Breast epithelium (tissue), 3 donors: Measurements from ENCODE around the gene SHH.

Experiments used
- POLR2A ChIP-seq: fragments of 450-650 bp; IDR thresholded peaks from one replicate; pipeline ENCODE4 v1.6.1; 2016; ENCODE audit warnings: antibody characterized with exemption, mild to moderate bottlenecking, moderate library complexity
- POLR2AphosphoS5 ChIP-seq, 3 donors: sonication (generic); formaldehyde crosslinking; IDR thresholded peaks; one replicate each; pipeline ENCODE4 v1.6.1; 2017; ENCODE audit warnings: antibody characterized with exemption in 3 of 3
- TF ChIP-seq, protein P1 (sequence below), 3 donors: fragments of 450-650 bp; IDR thresholded peaks; one replicate each; pipeline ENCODE4 v1.5.1; 2016 to 2017; ENCODE audit warnings: antibody characterized with exemption in 3 of 3, mild to moderate bottlenecking in 3 of 3, moderate library complexity in 3 of 3

GRCh38 chr7:155766966-155767916 is 45.0 kb downstream of the SHH start:
- TF ChIP-seq, protein P1, sequence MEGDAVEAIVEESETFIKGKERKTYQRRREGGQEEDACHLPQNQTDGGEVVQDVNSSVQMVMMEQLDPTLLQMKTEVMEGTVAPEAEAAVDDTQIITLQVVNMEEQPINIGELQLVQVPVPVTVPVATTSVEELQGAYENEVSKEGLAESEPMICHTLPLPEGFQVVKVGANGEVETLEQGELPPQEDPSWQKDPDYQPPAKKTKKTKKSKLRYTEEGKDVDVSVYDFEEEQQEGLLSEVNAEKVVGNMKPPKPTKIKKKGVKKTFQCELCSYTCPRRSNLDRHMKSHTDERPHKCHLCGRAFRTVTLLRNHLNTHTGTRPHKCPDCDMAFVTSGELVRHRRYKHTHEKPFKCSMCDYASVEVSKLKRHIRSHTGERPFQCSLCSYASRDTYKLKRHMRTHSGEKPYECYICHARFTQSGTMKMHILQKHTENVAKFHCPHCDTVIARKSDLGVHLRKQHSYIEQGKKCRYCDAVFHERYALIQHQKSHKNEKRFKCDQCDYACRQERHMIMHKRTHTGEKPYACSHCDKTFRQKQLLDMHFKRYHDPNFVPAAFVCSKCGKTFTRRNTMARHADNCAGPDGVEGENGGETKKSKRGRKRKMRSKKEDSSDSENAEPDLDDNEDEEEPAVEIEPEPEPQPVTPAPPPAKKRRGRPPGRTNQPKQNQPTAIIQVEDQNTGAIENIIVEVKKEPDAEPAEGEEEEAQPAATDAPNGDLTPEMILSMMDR (IDR thresholded peaks at IDR 0.05) = no peak
- TF ChIP-seq POLR2AphosphoS5 (IDR thresholded peaks at IDR 0.05) = no peak
- no peak for TF ChIP-seq POLR2A
